Activated CD4-positive, alpha-beta memory T cell treated with anti-CD3 and anti-CD28 coated beads for 36 hours (primary cell): ENCODE data around the gene THAP3. TPM values are rescaled to one million over a fixed set of nuclear protein-coding genes. Genes with fewer than 3 reads are reported as not detected.
A peak's percentile ranks its signal among the peaks of the same experiment; 100 is the strongest.

Experiments
- CTCF ChIA-PET: fragments of 350-600 bp; sonication (Branson Sonifier 250); formaldehyde crosslinking; loops from one replicate; lab custom pipeline; 2021; ENCODE audit warnings: antibody characterized with exemption, inconsistent platforms; lab: Charles Lee
- POLR2A ChIA-PET: fragments of 350-600 bp; sonication (Branson Sonifier 250); formaldehyde crosslinking; loops from one replicate; lab custom pipeline; 2021; ENCODE audit warnings: antibody characterized with exemption; lab: Charles Lee
- DNase-seq: peaks from one replicate; pipeline ENCODE4 v3.0.0-alpha.2; 2020
- H3K27ac Mint-ChIP-seq: one replicate; pipeline ENCODE4 v1.8.0; 2021; ENCODE audit warnings: mixed read lengths
- H3K27me3 Mint-ChIP-seq: one replicate; pipeline ENCODE4 v1.8.0; 2021; ENCODE audit warnings: mixed read lengths
- H3K36me3 Mint-ChIP-seq: one replicate; pipeline ENCODE4 v1.8.0; 2021; ENCODE audit warnings: mixed read lengths
- H3K4me1 Mint-ChIP-seq: one replicate; pipeline ENCODE4 v1.8.0; 2021; ENCODE audit warnings: low read depth, mixed read lengths
- H3K4me3 Mint-ChIP-seq: one replicate; pipeline ENCODE4 v1.8.0; 2021; ENCODE audit warnings: mild to moderate bottlenecking, mixed read lengths
- H3K9me3 Mint-ChIP-seq: one replicate; pipeline ENCODE4 v1.8.0; 2021; ENCODE audit warnings: mixed read lengths
- intact Hi-C: fragments of 100-400 bp; cut with micrococcal nuclease; formaldehyde crosslinking; loops from one replicate; pipeline ENCODE4 v1.15.1; 2023
- total RNA-seq, 2 experiments: library from RNA; stranded (reverse); gene quantifications; one replicate each; pipeline ENCODE4 v1.2.3, GENCODE V29; 2021

THAP3 gene, protein sequence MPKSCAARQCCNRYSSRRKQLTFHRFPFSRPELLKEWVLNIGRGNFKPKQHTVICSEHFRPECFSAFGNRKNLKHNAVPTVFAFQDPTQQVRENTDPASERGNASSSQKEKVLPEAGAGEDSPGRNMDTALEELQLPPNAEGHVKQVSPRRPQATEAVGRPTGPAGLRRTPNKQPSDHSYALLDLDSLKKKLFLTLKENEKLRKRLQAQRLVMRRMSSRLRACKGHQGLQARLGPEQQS
- 10 to 100 TPM; 22.8 TPM for total RNA-seq

DNA sequence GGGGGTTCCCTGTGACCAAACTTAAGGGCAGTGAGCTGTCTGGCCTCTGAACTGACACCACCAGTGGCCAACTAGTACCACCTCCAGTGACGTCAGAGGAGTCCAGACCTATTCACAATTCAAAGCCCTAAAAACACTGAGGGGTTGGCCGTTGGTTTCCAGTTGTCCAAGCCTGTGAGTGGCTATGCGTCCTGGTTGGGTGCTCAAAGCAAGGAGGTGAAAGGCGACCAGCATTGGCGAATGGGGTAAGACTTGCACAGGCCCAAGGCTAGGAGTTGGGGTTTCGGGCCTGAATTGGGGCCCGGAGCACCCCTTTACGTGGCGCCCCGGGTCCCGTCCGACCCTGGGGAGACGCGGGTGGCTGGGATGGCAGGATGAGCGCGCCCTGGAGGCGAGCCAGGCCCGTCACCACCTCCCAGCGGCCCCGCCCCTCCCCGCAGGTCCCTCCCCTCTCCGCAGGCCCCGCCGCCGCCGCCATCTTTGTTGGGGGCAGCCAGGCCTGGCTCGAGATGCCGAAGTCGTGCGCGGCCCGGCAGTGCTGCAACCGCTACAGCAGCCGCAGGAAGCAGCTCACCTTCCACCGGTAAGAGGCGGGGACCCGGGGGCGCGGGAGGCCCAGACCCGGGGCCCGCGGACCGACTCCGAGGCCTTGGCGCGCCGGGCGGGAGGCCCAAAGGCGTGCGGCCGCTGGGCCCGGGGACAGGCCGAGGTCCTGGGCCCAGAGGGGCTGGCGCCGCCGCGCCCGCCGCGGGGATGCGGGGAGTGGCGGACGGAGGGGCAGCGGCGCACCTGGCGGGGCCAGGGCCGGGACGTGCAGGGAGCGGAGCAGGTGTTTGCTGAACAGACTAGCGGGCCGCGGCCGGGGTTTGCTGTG lies at the start of gene THAP3:
Gene THAP3 (plus strand): TSS at position 159 of the 874 bp plus-strand sequence. CDS start 351 bp downstream, at position 510.
- intact Hi-C loops, result loop anchor here (1.0 to 5.0 kb wide), 3 partner anchors 12 to 133 kb away; partner anchors contain the start of genes PHF13 and PLEKHG5
- peak; percentile 93 for DNase-seq
- POLR2A ChIA-PET, result interaction anchor here (1.2 to 1.6 kb wide), 2 partner anchors 23 to 25 kb away, joined by 4 to 7 read pairs; partner anchors contain the start of gene KLHL21
- CTCF ChIA-PET, result interaction anchor here (0.7 to 1.1 kb wide), 3 partner anchors 20 to 71 kb away, joined by 3 to 4 read pairs (median 3); partner anchors contain the start of gene NOL9
- Mint-ChIP-seq H3K9me3 (no peaks in the 10 kb centered on the region), H3K27ac (peak within 1 kb of the TSS; percentile 71), H3K27me3 (no peaks in the 10 kb centered on the region), H3K4me3 (peak within 1 kb of the TSS; percentile 91), H3K36me3 (peaks cover 27% of the 10 kb centered on the region), H3K4me1 (peaks cover 25% of the 10 kb centered on the region)

GRCh38 chr1:6577831-6578525 lies 46.7 kb upstream of the THAP3 start:
- intact Hi-C loops, result loop anchor here (2.0 kb wide), 1 partner anchor 23 kb away; the partner anchor contains the start of genes NOL9 and TAS1R1
- ChIA-PET CTCF (interaction anchor here (1.0 to 1.6 kb wide), 3 partner anchors 11 to 123 kb away, joined by 3 to 5 read pairs (median 3); partner anchors contain the start of genes DNAJC11, NOL9 and TAS1R1), POLR2A (no interaction called here)
- H3K9me3 Mint-ChIP-seq, result no peaks in the 10 kb centered on the region
- H3K4me3 Mint-ChIP-seq, result no peak overlapping the region
- no peaks in the 10 kb centered on the region for H3K36me3 Mint-ChIP-seq
- no peak for DNase-seq
- no peak overlapping the region for H3K27ac Mint-ChIP-seq
- H3K27me3 Mint-ChIP-seq, result no peaks in the 10 kb centered on the region
- peaks cover 33% of the 10 kb centered on the region for H3K4me1 Mint-ChIP-seq

DNA sequence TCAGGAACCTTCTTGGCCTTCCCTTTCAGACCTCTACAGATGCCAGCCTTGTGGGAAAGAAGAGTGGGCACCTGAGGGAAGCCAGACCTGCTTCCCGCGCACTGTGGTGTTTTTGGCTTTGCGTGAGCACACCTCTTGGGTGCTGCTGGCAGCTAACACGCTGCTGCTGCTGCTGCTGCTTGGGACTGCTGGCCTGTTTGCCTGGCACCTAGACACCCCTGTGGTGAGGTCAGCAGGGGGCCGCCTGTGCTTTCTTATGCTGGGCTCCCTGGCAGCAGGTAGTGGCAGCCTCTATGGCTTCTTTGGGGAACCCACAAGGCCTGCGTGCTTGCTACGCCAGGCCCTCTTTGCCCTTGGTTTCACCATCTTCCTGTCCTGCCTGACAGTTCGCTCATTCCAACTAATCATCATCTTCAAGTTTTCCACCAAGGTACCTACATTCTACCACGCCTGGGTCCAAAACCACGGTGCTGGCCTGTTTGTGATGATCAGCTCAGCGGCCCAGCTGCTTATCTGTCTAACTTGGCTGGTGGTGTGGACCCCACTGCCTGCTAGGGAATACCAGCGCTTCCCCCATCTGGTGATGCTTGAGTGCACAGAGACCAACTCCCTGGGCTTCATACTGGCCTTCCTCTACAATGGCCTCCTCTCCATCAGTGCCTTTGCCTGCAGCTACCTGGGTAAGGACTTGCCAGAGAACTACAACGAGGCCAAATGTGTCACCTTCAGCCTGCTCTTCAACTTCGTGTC lies 45.9 kb upstream of the THAP3 start:
- Mint-ChIP-seq H3K4me1 (peaks cover 33% of the 10 kb centered on the region), H3K27me3 (no peaks in the 10 kb centered on the region), H3K27ac (peak overlapping the region; percentile 87), H3K9me3 (no peaks in the 10 kb centered on the region), H3K4me3 (peak overlapping the region; percentile 94), H3K36me3 (no peaks in the 10 kb centered on the region)
- DNase-seq, result no peak
- ChIA-PET CTCF (interaction anchor here (0.6 to 1.6 kb wide), 5 partner anchors 11 to 1342 kb away, joined by 3 to 5 read pairs (median 3); partner anchors contain the start of genes DNAJC11, NOL9 and TAS1R1), POLR2A (interaction anchor here (1.2 to 1.4 kb wide), 2 partner anchors 21 to 119 kb away, joined by 3 to 9 read pairs; no protein-coding TSS in a partner anchor)
- intact Hi-C loops, result loop anchor here (1.0 to 2.0 kb wide), 3 partner anchors 23 to 35 kb away; partner anchors contain the start of genes NOL9, PHF13 and TAS1R1

DNA sequence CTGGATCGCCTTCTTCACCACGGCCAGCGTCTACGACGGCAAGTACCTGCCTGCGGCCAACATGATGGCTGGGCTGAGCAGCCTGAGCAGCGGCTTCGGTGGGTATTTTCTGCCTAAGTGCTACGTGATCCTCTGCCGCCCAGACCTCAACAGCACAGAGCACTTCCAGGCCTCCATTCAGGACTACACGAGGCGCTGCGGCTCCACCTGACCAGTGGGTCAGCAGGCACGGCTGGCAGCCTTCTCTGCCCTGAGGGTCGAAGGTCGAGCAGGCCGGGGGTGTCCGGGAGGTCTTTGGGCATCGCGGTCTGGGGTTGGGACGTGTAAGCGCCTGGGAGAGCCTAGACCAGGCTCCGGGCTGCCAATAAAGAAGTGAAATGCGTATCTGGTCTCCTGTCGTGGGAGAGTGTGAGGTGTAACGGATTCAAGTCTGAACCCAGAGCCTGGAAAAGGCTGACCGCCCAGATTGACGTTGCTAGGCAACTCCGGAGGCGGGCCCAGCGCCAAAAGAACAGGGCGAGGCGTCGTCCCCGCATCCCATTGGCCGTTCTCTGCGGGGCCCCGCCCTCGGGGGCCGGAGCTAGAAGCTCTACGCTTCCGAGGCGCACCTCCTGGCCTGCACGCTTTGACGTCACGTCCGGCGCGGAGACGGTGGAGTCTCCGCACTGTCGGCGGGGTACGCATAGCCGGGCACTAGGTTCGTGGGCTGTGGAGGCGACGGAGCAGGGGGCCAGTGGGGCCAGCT lies 45.1 kb upstream of the THAP3 start, which contains the start of gene ZBTB48:
Gene ZBTB48 (plus strand): TSS at position 621 of the 745 bp plus-strand sequence. CDS start 616 bp downstream, outside the sequence.
- Mint-ChIP-seq H3K4me1 (peaks cover 35% of the 10 kb centered on the region), H3K4me3 (peak within 1 kb of the TSS; percentile 94), H3K27me3 (no peaks in the 10 kb centered on the region), H3K9me3 (no peaks in the 10 kb centered on the region), H3K27ac (peak within 1 kb of the TSS; percentile 87), H3K36me3 (peaks cover under 1% of the 10 kb centered on the region)
- DNase-seq, result peak; percentile 98
- intact Hi-C loops, result loop anchor here (1.0 to 2.0 kb wide), 3 partner anchors 22 to 34 kb away; partner anchors contain the start of genes NOL9, PHF13 and TAS1R1
- ChIA-PET CTCF (interaction anchor here (0.6 to 3.2 kb wide), 5 partner anchors 21 to 1341 kb away, joined by 3 to 26 read pairs (median 4); partner anchors contain the start of genes DNAJC11, NOL9 and TAS1R1), POLR2A (interaction anchor here (0.6 to 1.4 kb wide), 4 partner anchors 20 to 120 kb away, joined by 3 to 9 read pairs (median 4); partner anchors contain the start of gene TAS1R1)

- H3K4me1 Mint-ChIP-seq, result peaks cover 41% of the 10 kb centered on the region
- H3K27ac Mint-ChIP-seq, result peak overlapping the region; percentile 87
- H3K4me3 Mint-ChIP-seq, result peak overlapping the region; percentile 94
- CTCF ChIA-PET, result interaction anchor here (1.0 to 3.2 kb wide), 4 partner anchors 26 to 121 kb away, joined by 3 to 26 read pairs (median 6); partner anchors contain the start of genes DNAJC11, NOL9 and TAS1R1
- H3K36me3 Mint-ChIP-seq, result peaks cover 2% of the 10 kb centered on the region
- POLR2A ChIA-PET, result interaction anchor here (0.6 to 1.4 kb wide), 3 partner anchors 20 to 377 kb away, joined by 3 to 9 read pairs (median 6); no protein-coding TSS in a partner anchor
- H3K9me3 Mint-ChIP-seq, result no peaks in the 10 kb centered on the region
- DNase-seq, result no peak
- intact Hi-C loops, result no loop called here
- H3K27me3 Mint-ChIP-seq, result no peaks in the 10 kb centered on the region
These were observed 44.5 kb upstream of the THAP3 start for GRCh38 chr1:6580119-6580592.

GRCh38 chr1:6580593-6581409 lies 43.9 kb upstream of the THAP3 start:
- Mint-ChIP-seq H3K27me3 (no peaks in the 10 kb centered on the region), H3K36me3 (peaks cover 2% of the 10 kb centered on the region), H3K4me3 (peak overlapping the region; percentile 94), H3K4me1 (peaks cover 41% of the 10 kb centered on the region), H3K27ac (peak overlapping the region; percentile 87), H3K9me3 (no peaks in the 10 kb centered on the region)
- POLR2A ChIA-PET, result interaction anchor here (0.6 to 1.5 kb wide), 6 partner anchors 19 to 376 kb away, joined by 3 to 9 read pairs (median 3); no protein-coding TSS in a partner anchor
- intact Hi-C loops, result no loop called here
- DNase-seq, result peak; percentile 35
- CTCF ChIA-PET, result interaction anchor here (0.7 to 3.2 kb wide), 7 partner anchors 18 to 121 kb away, joined by 3 to 26 read pairs (median 3); partner anchors contain the start of genes DNAJC11, NOL9 and TAS1R1

- Mint-ChIP-seq H3K9me3 (no peaks in the 10 kb centered on the region), H3K27me3 (no peaks in the 10 kb centered on the region), H3K36me3 (peaks cover 2% of the 10 kb centered on the region), H3K4me3 (peak overlapping the region; percentile 31), H3K27ac (peak overlapping the region; percentile 60), H3K4me1 (peaks cover 43% of the 10 kb centered on the region)
- no peak for DNase-seq
- ChIA-PET CTCF (interaction anchor here (0.7 to 3.2 kb wide), 5 partner anchors 17 to 92 kb away, joined by 3 to 26 read pairs (median 3); partner anchors contain the start of genes NOL9, PLEKHG5 and TAS1R1), POLR2A (interaction anchor here (1.0 to 1.5 kb wide), 3 partner anchors 18 to 23 kb away, joined by 3 to 5 read pairs (median 3); no protein-coding TSS in a partner anchor)
- intact Hi-C loops, result no loop called here
These were observed 42.9 kb upstream of the THAP3 start for GRCh38 chr1:6581561-6582305.

- Mint-ChIP-seq H3K27ac (peak overlapping the region; percentile 65), H3K36me3 (peaks cover 3% of the 10 kb centered on the region), H3K27me3 (no peaks in the 10 kb centered on the region), H3K4me1 (peaks cover 45% of the 10 kb centered on the region), H3K4me3 (no peak overlapping the region), H3K9me3 (no peaks in the 10 kb centered on the region)
- intact Hi-C loops, result no loop called here
- DNase-seq, result no peak
- ChIA-PET POLR2A (no interaction called here), CTCF (interaction anchor here (1.2 to 3.2 kb wide), 4 partner anchors 16 to 92 kb away, joined by 3 to 26 read pairs (median 3); partner anchors contain the start of genes NOL9, PLEKHG5 and TAS1R1)
These were observed 42.3 kb upstream of the THAP3 start for GRCh38 chr1:6582370-6582769.
